HL-60/S4 (cell line): ENCODE data around the gene CLIC4.
"Not testable (repeated sequence)": the region's sequence is repeated elsewhere in the genome, so short reads cannot be mapped to it uniquely, and the experiment has no call there.

Source experiments
- in situ Hi-C: fragments of 300-500 bp; cut with MboI; formaldehyde crosslinking; loops from 2 replicates; pipeline ENCODE4 v1.14.3; 2022; ENCODE audit warnings: low sequenced_read_pairs

Gene CLIC4

GRCh38 chr1:24872061-24872850, 127.0 kb downstream of the CLIC4 start:
- in situ Hi-C loops, result loop anchor here (25.0 kb wide), 1 partner anchor 940 kb away; the partner anchor contains the start of genes MTFR1L and SELENON

GRCh38 chr1:24873148-24873547, 127.9 kb downstream of the CLIC4 start:
- in situ Hi-C loops, result loop anchor here (25.0 kb wide), 1 partner anchor 939 kb away; the partner anchor contains the start of genes MTFR1L and SELENON

- in situ Hi-C loops, result loop anchor here (25.0 kb wide), 1 partner anchor 938 kb away; the partner anchor contains the start of genes MTFR1L and SELENON
Observed at GRCh38 chr1:24874056-24874455, 128.8 kb downstream of the CLIC4 start.

- in situ Hi-C loops, result loop anchor here (25.0 kb wide), 1 partner anchor 938 kb away; the partner anchor contains the start of genes MTFR1L and SELENON
Observed at GRCh38 chr1:24874611-24875234, 129.5 kb downstream of the CLIC4 start.

- in situ Hi-C loops, result no loop called here
Observed at GRCh38 chr1:24875257-24875656, 130.0 kb downstream of the CLIC4 start.

GRCh38 chr1:24875991-24876506, 130.8 kb downstream of the CLIC4 start:
- in situ Hi-C loops, result no loop called here

- in situ Hi-C loops, result no loop called here
Observed at GRCh38 chr1:24878045-24878444, 132.8 kb downstream of the CLIC4 start.

GRCh38 chr1:24878775-24879742, 133.8 kb downstream of the CLIC4 start:
- in situ Hi-C loops, result no loop called here

GRCh38 chr1:24881034-24881433, 135.8 kb downstream of the CLIC4 start:
- in situ Hi-C loops, result no loop called here

GRCh38 chr1:24884751-24885150, 139.5 kb downstream of the CLIC4 start:
- in situ Hi-C loops, result no loop called here

GRCh38 chr1:24886241-24886640, 141.0 kb downstream of the CLIC4 start:
- in situ Hi-C loops, result no loop called here

GRCh38 chr1:24888061-24888970, 143.1 kb downstream of the CLIC4 start:
- in situ Hi-C loops, result no loop called here

GRCh38 chr1:24888971-24889676, 143.9 kb downstream of the CLIC4 start:
- in situ Hi-C loops, result no loop called here

GRCh38 chr1:24890887-24891286, 145.6 kb downstream of the CLIC4 start:
- in situ Hi-C loops, result no loop called here

GRCh38 chr1:24891367-24891766, 146.1 kb downstream of the CLIC4 start:
- in situ Hi-C loops, result not testable (repeated sequence)

- in situ Hi-C loops, result no loop called here
Observed at GRCh38 chr1:24892188-24893153, 147.2 kb downstream of the CLIC4 start.

GRCh38 chr1:24893431-24893830, 148.2 kb downstream of the CLIC4 start:
- in situ Hi-C loops, result no loop called here
